DMS53 (cell line): ENCODE measurements around the gene TYMS.
"Not testable (repeated sequence)": the region's sequence is repeated elsewhere in the genome, so short reads cannot be mapped to it uniquely, and the experiment has no call there.

Experiments
- DNase-seq: peaks from one replicate; lab custom pipeline; 2025; lab: John Stamatoyannopoulos, UW

Gene TYMS

DNA sequence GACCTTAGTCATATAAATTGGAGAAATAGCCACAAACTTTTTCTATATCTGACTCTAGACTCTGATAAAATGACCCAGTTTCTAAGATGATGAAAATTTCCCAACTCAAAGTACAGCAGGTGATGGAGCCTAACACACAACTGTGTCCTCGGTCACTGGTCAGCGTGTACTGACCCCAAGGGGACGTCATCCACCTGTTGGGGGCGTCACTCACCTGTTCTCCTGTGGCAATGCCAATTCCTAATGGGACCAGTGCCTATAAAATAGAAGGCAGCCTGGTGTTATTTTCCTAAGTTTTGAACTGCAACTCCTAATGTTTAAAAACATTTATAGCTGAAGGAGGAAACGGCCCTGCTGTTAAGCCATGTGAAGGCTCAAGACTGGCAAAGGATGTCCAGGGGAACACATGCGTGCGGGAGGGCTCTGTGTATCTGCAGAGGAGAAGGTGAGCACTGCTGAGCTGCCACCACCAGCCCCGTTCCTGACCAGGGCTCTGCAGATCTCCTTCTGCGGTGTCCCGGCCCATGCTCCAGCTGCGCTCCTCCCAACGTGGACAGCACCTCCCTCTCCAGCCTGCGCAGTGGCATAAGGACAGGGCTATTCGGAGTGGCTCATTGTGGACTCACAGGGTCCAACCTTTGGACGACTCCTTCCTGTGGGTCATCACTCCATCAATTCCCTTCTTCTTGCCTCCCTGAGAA, 21.2 kb downstream of the TYMS start:
- DNase-seq: no peak

- no peak for DNase-seq
Measured at GRCh38 chr18:679516-679915, 22.1 kb downstream of the TYMS start.

GRCh38 chr18:680392-680791, 22.9 kb downstream of the TYMS start:
- no peak for DNase-seq

DNA sequence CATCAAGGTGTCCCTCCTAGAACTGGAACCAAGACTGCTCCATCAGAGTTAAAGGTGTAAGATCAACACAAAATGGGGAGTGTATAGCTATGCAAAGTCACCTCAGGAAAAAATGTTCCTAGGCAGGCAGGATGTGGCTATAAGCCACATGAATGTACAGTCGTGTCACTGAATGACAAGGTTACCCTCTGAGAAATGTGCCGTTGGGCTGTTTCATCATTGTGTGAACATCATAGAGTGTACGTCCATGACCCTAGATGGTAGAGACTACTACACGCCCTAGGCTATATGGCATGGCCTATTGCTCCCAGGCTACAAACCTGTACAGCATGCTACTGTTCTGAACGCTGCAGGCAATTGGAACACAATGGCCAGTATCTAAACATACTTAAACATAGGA, 24.5 kb downstream of the TYMS start:
- no peak for DNase-seq

DNA sequence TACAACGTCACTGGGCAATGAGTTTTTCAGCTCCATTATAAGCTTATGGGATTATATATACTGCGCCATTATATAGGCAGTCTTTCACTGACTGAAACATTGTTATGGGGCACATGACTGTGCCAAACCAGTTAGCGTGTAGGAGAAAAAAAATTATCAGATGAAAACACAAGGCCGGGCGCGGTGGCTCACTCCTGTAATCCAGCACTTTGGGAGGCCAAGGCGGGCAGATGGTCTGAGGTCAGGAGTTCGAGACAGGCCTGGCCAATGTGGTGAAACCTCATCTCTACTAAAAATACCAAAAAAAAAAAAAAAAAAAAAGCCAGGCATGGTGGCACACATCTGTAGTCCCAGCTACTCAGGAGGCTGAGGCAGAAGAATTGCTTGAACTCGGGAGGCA, 25.0 kb downstream of the TYMS start:
- DNase-seq: not testable (repeated sequence)

DNA sequence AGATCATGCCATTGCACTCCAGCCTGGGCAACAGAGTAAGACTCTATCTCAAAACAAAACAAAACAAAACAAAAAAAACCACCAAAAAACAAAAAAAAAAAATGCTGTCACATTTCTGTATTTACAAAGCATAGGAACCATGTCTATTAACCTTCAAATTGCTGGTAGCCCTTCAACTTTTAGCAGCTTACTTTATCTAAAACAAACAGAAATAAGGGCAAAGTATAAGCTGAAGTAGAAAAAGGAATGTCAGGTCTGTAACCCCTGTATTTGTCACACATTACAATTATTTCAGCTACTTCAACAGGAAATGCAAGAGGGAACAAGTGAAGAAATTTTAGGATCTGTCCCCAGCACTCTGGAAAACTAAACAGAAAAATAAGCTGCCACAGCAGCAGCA, 25.4 kb downstream of the TYMS start:
- no peak for DNase-seq

GRCh38 chr18:683531-683930, 26.1 kb downstream of the TYMS start:
- DNase-seq: no peak

DNA sequence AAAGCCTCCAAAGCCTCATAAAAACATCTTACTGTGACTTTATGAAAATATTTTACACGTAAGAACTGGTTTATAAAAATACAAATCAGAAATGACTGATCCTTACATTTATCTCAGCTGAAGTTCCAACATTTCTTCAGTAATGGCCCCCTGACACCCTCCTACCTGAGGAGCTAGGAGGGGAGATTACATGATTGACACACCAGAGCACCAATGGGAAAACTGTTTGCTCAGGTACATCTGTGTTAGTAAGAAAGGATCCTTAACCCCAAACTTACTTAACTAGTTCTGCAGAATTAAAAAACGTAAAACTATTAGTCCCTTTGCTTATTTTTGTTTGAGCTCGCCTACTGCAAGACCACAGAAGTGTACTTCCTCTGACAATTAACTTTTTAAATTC, 28.0 kb downstream of the TYMS start:
- DNase-seq: peak; percentile 39

- no peak for DNase-seq
Measured at GRCh38 chr18:686339-687111, 29.1 kb downstream of the TYMS start.

DNA sequence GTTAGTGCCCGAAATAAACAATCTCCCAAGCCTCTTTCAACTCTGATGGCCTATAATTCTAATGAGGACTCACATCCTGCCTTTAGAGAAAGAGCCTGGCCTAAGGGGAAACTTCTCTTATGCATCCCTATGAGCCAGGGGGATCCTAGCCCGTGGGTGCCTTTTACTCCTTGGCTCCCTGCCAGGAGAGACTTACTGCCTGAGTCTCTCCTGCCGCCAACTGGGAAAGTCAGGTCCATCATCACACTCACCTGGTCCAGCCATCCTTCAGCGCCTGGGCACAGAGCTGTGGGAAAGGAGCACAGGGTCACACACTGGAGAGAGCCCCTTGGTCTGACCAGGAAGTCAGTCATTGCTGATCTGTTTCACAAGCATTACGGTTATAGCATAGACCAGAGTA, 30.9 kb downstream of the TYMS start:
- DNase-seq: no peak

GRCh38 chr18:692824-693223, 35.4 kb downstream of the TYMS start:
- no peak for DNase-seq

GRCh38 chr18:693466-694187, 36.2 kb downstream of the TYMS start:
- DNase-seq: no peak

DNA sequence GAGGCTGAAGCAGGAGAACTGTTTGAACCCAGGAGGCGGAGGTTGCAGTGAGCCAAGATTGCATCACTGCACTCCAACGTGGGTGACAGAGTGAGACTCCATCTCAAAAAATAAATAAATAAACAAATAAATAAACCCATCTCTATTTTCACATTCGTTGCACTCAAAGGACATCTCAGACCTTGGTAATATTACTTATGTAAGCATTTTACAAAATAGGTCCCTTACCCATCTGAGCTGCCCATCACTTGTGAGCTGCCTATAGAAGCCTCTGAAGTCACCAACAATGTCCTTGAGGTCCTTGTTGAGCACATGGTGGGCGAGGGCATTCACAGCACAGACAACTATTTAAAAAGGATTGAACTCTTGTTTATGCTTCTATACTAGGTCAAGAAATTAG, 39.6 kb downstream of the TYMS start:
- no peak for DNase-seq

DNA sequence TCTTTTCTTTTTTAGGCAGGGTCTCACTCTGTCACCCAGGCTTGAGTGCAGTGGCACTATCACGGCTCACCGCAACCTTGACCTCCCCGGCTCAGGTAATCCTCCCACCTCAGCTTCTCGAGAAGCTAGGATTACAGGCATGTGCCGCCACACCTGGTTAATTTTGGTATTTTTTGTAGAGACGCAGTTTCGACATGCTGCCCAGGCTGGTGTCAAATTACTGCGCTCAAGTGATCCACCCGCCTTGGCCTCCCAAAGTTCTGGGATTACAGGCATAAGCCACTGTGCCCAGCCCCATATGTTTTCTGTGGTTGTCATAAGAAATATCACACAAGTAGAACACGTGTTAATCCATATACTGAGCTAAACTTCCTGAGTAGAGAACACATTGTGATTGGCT, 40.3 kb downstream of the TYMS start:
- DNase-seq: no peak

DNA sequence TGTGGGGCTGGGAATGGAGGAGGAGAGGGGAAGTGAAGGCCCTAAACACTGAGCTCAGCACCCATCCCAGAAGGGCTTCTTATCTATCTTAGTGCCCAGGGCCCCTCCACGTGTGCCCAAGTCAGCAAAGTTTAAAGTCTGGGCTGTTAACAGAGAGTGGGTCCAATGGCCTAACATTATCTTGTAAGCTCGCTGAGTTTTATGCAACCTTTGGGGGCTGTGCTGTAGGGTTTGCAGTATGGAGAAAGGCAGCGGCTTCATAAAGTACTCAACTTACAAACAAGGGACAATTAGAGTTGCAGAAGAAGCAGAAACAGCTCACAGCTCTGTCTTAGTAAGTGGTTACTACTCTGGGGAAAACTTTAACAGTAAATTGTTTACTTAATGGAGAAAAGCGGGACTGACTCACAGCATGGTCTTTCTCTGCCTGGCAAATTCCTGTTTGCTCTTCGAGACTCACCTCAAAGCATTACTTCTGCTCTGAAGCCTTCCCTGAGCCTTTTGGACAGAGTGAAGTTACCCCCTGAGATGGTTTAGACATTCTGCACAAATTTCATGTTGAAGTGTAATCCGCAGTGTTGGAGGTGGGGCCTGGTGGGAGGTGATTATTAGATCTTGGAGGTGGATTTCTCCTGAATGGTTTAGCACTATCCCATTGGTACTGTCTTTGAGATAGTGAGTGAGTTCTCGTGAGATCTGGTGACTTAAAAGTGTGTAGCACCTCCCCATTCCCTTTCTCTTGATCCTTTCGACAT, 45.9 kb downstream of the TYMS start:
- DNase-seq: no peak

DNA sequence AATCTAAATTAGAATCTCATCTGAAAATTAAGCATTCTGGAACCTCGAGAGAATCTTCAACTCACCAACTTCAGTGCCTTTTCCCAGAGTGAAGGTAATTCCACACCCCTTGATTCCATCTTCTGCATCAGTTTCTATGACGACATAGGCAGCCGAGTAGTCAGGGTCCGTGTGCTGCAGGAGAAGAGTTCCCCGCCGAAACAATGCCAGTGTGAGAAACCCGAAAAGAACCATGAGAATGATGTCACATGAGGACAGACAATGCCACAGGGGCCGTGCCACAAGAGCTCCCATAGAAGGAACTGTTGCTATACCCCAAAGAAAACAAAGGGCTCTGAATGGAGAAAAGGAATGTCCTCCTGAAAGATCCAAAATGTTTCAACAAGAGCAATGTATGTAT, 49.0 kb downstream of the TYMS start:
- DNase-seq: no peak

GRCh38 chr18:708096-708495, 50.6 kb downstream of the TYMS start:
- peak; percentile 37 for DNase-seq

- DNase-seq: peak; percentile 24
Measured at GRCh38 chr18:709771-710170, 52.3 kb downstream of the TYMS start.

DNA sequence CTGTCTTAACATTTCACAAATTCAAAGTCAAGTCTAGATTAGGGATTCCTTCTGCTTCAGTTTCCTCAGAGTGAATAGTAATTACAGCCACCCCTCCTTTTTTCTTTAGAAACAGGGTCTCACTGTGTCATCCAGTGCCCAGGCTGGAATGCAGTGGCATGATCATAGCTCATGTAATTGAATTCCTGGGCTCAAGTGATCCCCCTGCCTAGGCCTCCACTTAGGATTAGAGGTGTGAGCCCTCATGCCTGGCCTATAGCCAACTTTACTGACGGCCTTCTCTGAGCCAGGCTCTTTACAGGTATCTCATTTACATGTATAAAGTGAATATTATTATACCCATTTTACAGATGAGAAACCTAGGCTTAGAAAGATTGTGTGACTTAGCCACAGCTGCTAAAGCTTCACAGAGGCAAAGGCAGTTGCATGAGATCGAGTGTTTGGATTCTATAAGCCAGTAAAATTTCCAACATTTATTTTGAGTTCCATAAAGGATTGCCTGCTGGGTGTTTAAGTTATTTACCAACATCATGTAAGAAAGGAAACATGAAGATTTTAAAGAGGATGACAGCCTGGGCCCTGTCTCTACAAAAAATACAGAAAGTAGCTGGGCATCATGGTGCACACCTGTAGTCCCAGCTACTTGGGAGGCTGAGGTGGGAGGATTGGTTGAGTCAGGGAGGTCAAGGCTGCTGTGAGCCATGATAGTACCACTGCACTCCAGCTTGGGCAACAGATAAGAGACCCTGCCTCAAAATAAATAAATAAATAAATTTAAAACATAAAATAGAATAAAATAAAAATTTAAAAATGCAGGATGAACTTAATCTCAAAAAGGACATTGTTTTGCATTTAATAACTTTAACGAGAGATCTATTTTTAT, 53.2 kb downstream of the TYMS start:
- DNase-seq: peak; percentile 41

DNA sequence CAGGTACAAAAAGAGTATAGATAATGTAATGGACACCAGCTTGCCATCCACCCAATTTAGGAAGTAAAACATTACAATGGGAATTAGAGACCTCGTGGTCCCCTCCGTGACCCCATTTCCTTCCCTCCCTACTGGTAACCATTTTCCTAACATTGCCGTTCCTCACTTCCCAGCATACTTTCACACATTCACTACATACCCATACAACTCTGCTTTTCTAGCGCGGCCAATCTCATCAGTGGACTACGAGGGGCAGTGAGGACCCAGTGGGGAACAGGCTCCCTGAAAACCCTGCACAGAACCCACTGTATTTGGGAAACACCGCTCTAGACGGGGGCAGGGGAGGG, 53.8 kb downstream of the TYMS start:
- no peak for DNase-seq

GRCh38 chr18:711657-712400, 54.4 kb downstream of the TYMS start:
- peak; percentile 88 for DNase-seq
